CD8-positive, alpha-beta memory T cell (primary cell): Measurements from ENCODE around the gene ASPG. TPM values are rescaled to one million over a fixed set of nuclear protein-coding genes. Genes with fewer than 3 reads are reported as not detected.

Experiments used
- CTCF ChIA-PET: fragments of 350-600 bp; sonication (Branson Sonifier 250); formaldehyde crosslinking; loops from one replicate; lab custom pipeline; 2021; ENCODE audit warnings: antibody characterized with exemption; lab: Charles Lee
- POLR2A ChIA-PET: fragments of 350-600 bp; sonication (Branson Sonifier 250); formaldehyde crosslinking; loops from one replicate; lab custom pipeline; 2021; ENCODE audit warnings: antibody characterized with exemption; lab: Charles Lee
- DNase-seq, 5 donors: peaks; one replicate each; pipeline versions ENCODE4 v3.0.0 to v3.0.0-alpha.2; 2020 to 2022; ENCODE audit warnings: mixed read lengths in 1 of 5
- H3K27ac ChIP-seq: one replicate; pipeline ENCODE4 v1.7.0; 2013; ENCODE audit warnings: low read depth, mild to moderate bottlenecking, low read length, moderate library complexity
- H3K27me3 ChIP-seq: 2 replicates; pipeline ENCODE4 v1.7.0; 2013; ENCODE audit warnings: low read length, mild to moderate bottlenecking; ENCODE audit not compliant: insufficient read depth, poor library complexity, severe bottlenecking
- H3K36me3 ChIP-seq: 2 replicates; pipeline ENCODE4 v1.7.0; 2013; ENCODE audit warnings: mild to moderate bottlenecking, low read length, moderate library complexity; ENCODE audit not compliant: insufficient read depth
- H3K4me1 ChIP-seq: 2 replicates; pipeline ENCODE4 v1.7.0; 2013; ENCODE audit warnings: mild to moderate bottlenecking, low read length, moderate library complexity; ENCODE audit not compliant: insufficient read depth
- H3K4me3 ChIP-seq: 2 replicates; pipeline ENCODE4 v1.7.0; 2013; ENCODE audit warnings: mild to moderate bottlenecking, low read length
- H3K9me3 ChIP-seq: 2 replicates; pipeline ENCODE4 v1.7.0; 2013; ENCODE audit warnings: mild to moderate bottlenecking, low read length
- H3K27ac Mint-ChIP-seq, 8 donors: one replicate each; pipeline ENCODE4 v1.8.0; 2020 to 2021; ENCODE audit warnings: mixed read lengths in 8 of 8, mild to moderate bottlenecking in 6 of 8, inconsistent platforms in 3 of 8, moderate library complexity in 3 of 8
- H3K27me3 Mint-ChIP-seq, 2 donors: one replicate each; pipeline ENCODE4 v1.8.0; 2020 to 2021; ENCODE audit warnings: mixed read lengths in 2 of 2, mild to moderate bottlenecking in 1 of 2, moderate library complexity in 1 of 2
- H3K36me3 Mint-ChIP-seq, 3 donors: one replicate each; pipeline ENCODE4 v1.8.0; 2020 to 2021; ENCODE audit warnings: mixed read lengths in 3 of 3, inconsistent platforms in 1 of 3, mild to moderate bottlenecking in 1 of 3
- H3K4me1 Mint-ChIP-seq, 3 donors: one replicate each; pipeline ENCODE4 v1.8.0; 2020 to 2021; ENCODE audit warnings: mixed read lengths in 3 of 3, inconsistent platforms in 1 of 3, mild to moderate bottlenecking in 1 of 3
- H3K4me3 Mint-ChIP-seq, 7 donors: one replicate each; pipeline ENCODE4 v1.8.0; 2020 to 2021; ENCODE audit warnings: mixed read lengths in 7 of 7, mild to moderate bottlenecking in 6 of 7, moderate library complexity in 4 of 7, inconsistent platforms in 2 of 7
- H3K9me3 Mint-ChIP-seq, 5 donors: one replicate each; pipeline ENCODE4 v1.8.0; 2020 to 2022; ENCODE audit warnings: mixed read lengths in 5 of 5, mild to moderate bottlenecking in 3 of 5, moderate library complexity in 2 of 5, inconsistent platforms in 1 of 5
- polyA plus RNA-seq: library from polyadenylated mRNA; unstranded; fragments of 300-500 nt; fragmentation: Illumina TruSeq; gene quantifications from one replicate; pipeline ENCODE4 v1.2.3, GENCODE V29; 2021
- total RNA-seq, 2 experiments: library from RNA; stranded (reverse); gene quantifications; one replicate each; pipeline ENCODE4 v1.2.3, GENCODE V29; 2021

The ASPG gene
- total and polyA plus RNA-seq, 3 experiments from 2014 or later = not detected

DNA sequence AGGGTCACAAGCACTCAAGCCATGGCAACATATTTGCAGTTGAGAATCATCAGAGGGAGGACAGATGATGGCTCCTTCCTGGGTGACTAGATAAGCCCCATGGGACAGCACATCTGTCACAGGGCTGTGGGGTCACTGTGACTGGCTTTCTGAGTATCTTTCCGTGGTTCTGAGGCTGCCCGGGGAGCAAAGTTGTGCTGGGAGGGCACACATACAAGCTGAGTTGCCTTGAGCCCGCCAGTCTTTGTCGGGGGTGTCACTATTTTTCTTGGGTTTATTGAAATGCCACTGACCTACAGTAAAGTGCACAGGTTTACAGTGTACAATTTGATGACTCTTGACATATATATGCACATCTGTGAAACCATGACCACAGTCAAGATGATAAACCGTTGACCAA, 35.6 kb downstream of the ASPG start:
- Mint-ChIP-seq H3K9me3 (peaks cover 13 to 17% (median 15%) of the 10 kb centered on the region in 5 donors), H3K36me3 (peaks cover 0 to 5% (median 1%) of the 10 kb centered on the region in 3 donors), H3K27ac (no peak overlapping the region), H3K27me3 (peaks cover 12 to 35% of the 10 kb centered on the region in 2 donors), H3K4me1 (peaks cover 0 to 3% (median 0%) of the 10 kb centered on the region in 3 donors), H3K4me3 (no peak overlapping the region)
- H3K27me3 ChIP-seq = peaks cover 8% of the 10 kb centered on the region
- no peak overlapping the region for H3K27ac ChIP-seq
- H3K4me1 ChIP-seq = no peaks in the 10 kb centered on the region
- no peaks in the 10 kb centered on the region for H3K9me3 ChIP-seq
- H3K36me3 ChIP-seq = no peaks in the 10 kb centered on the region
- POLR2A ChIA-PET = no interaction called here
- H3K4me3 ChIP-seq = no peak overlapping the region
- no peak for DNase-seq
- CTCF ChIA-PET = no interaction called here

DNA sequence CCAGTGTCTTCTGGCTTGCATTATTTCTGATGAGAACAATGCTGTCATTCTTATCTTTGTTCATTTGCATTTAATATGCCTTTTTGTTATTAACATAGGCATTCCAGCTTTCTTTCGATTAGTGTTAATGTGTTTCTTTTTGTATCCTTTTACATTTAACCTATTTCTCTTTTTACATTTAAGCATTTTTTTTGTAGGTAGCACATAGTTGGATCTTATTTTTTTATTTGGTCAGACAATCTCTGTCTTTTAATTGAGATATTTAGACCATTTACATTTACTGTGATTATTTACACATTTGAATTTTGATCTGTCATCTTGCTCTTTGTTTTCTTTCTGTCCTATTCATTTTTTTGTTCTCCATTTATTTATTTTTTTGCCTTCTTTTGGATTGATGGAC, 38.4 kb downstream of the ASPG start:
- Histone ChIP-seq H3K27ac (no peak overlapping the region), H3K36me3 (no peaks in the 10 kb centered on the region), H3K9me3 (no peaks in the 10 kb centered on the region), H3K27me3 (peaks cover under 1% of the 10 kb centered on the region), H3K4me3 (no peak overlapping the region), H3K4me1 (no peaks in the 10 kb centered on the region)
- Mint-ChIP-seq H3K9me3 (peaks cover 21 to 26% (median 25%) of the 10 kb centered on the region in 5 donors), H3K27ac (no peak overlapping the region), H3K36me3 (peaks cover 0 to 5% (median 1%) of the 10 kb centered on the region in 3 donors), H3K4me3 (no peak overlapping the region), H3K27me3 (peaks cover 14 to 44% of the 10 kb centered on the region in 2 donors), H3K4me1 (no peaks in the 10 kb centered on the region)
- ChIA-PET POLR2A (no interaction called here), CTCF (no interaction called here)
- no peak for DNase-seq

- Histone ChIP-seq H3K36me3 (no peaks in the 10 kb centered on the region), H3K27ac (no peak overlapping the region), H3K4me3 (no peak overlapping the region), H3K9me3 (no peaks in the 10 kb centered on the region), H3K27me3 (no peaks in the 10 kb centered on the region), H3K4me1 (no peaks in the 10 kb centered on the region)
- H3K4me1 Mint-ChIP-seq = no peaks in the 10 kb centered on the region
- no peak for DNase-seq
- no peak overlapping the region for H3K4me3 Mint-ChIP-seq
- peaks cover 25 to 36% (median 32%) of the 10 kb centered on the region in 5 donors for H3K9me3 Mint-ChIP-seq
- peaks cover 0 to 5% (median 1%) of the 10 kb centered on the region in 3 donors for H3K36me3 Mint-ChIP-seq
- CTCF ChIA-PET = no interaction called here
- peaks cover 17 to 45% of the 10 kb centered on the region in 2 donors for H3K27me3 Mint-ChIP-seq
- POLR2A ChIA-PET = no interaction called here
- H3K27ac Mint-ChIP-seq = no peak overlapping the region
Observed at GRCh38 chr14:104125011-104125410, 39.5 kb downstream of the ASPG start.

- Mint-ChIP-seq H3K27me3 (peaks cover 12 to 47% of the 10 kb centered on the region in 2 donors), H3K4me1 (no peaks in the 10 kb centered on the region), H3K4me3 (no peak overlapping the region), H3K27ac (no peak overlapping the region), H3K36me3 (peaks cover 0 to 5% (median 1%) of the 10 kb centered on the region in 3 donors), H3K9me3 (peaks cover 31 to 39% (median 35%) of the 10 kb centered on the region in 5 donors)
- ChIA-PET POLR2A (no interaction called here), CTCF (no interaction called here)
- Histone ChIP-seq H3K27me3 (no peaks in the 10 kb centered on the region), H3K27ac (no peak overlapping the region), H3K4me1 (no peaks in the 10 kb centered on the region), H3K9me3 (no peaks in the 10 kb centered on the region), H3K4me3 (no peak overlapping the region), H3K36me3 (no peaks in the 10 kb centered on the region)
- DNase-seq = no peak
Observed at GRCh38 chr14:104126753-104127152, 41.3 kb downstream of the ASPG start.

GRCh38 chr14:104128981-104129380, 43.5 kb downstream of the ASPG start:
- Mint-ChIP-seq H3K27me3 (peaks cover 20 to 58% of the 10 kb centered on the region in 2 donors), H3K4me3 (no peak overlapping the region), H3K4me1 (no peaks in the 10 kb centered on the region), H3K27ac (no peak overlapping the region), H3K9me3 (peaks cover 26 to 36% (median 32%) of the 10 kb centered on the region in 5 donors), H3K36me3 (peaks cover 0 to 5% (median 0%) of the 10 kb centered on the region in 3 donors)
- ChIA-PET POLR2A (no interaction called here), CTCF (interaction anchor here (1.4 kb wide), 1 partner anchor 435 kb away, joined by 4 read pairs; no protein-coding TSS in a partner anchor)
- no peak overlapping the region for H3K27ac ChIP-seq
- H3K27me3 ChIP-seq = no peaks in the 10 kb centered on the region
- H3K9me3 ChIP-seq = no peaks in the 10 kb centered on the region
- no peak for DNase-seq
- no peaks in the 10 kb centered on the region for H3K4me1 ChIP-seq
- H3K4me3 ChIP-seq = no peak overlapping the region
- no peaks in the 10 kb centered on the region for H3K36me3 ChIP-seq

- no peak overlapping the region for H3K27ac Mint-ChIP-seq
- POLR2A ChIA-PET = no interaction called here
- H3K9me3 Mint-ChIP-seq = peaks cover 24 to 34% (median 31%) of the 10 kb centered on the region in 5 donors
- Histone ChIP-seq H3K4me1 (no peaks in the 10 kb centered on the region), H3K27ac (no peak overlapping the region), H3K36me3 (no peaks in the 10 kb centered on the region), H3K4me3 (no peak overlapping the region), H3K9me3 (no peaks in the 10 kb centered on the region), H3K27me3 (no peaks in the 10 kb centered on the region)
- peaks cover 0 to 5% (median 0%) of the 10 kb centered on the region in 3 donors for H3K36me3 Mint-ChIP-seq
- peaks cover 22 to 59% of the 10 kb centered on the region in 2 donors for H3K27me3 Mint-ChIP-seq
- H3K4me3 Mint-ChIP-seq = no peak overlapping the region
- DNase-seq = no peak
- CTCF ChIA-PET = no interaction called here
- no peaks in the 10 kb centered on the region for H3K4me1 Mint-ChIP-seq
Observed at GRCh38 chr14:104129556-104129955, 44.1 kb downstream of the ASPG start.

DNA sequence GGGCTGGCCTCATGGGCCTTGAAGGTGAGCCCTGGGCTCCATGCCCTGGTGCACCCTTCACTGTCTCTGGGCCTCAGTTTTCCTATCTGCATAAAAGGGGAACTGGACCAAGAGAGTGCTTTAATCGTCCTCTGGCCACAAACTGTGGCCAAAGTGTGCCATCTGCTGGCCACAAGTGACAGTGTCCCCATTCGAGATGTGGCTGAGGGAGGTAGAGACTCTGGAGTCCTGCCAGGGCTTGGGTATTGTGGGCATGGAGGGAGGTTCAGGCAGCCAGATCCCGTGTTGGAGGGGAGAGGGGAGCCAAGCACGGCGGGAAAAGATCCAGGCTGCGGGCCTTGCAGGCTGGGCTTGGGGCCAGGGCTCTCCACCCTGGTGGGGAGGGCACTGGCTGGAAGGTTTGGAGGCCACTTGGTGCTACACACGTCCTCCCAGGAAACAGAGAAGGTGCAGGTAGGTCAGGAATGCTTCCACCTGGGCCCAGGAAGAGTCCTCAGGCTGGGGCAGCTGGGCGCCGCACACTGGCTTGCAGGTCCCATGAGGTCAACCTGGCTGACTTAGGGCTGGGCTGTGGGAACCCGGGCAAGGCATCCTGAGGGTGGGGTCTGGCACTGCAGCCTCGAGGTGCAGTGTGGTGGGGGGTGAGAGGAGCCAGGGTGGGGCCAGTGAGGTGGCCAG, 45.6 kb downstream of the ASPG start:
- H3K27ac ChIP-seq = no peak overlapping the region
- Mint-ChIP-seq H3K36me3 (no peaks in the 10 kb centered on the region), H3K27ac (no peak overlapping the region), H3K27me3 (peaks cover 22 to 65% of the 10 kb centered on the region in 2 donors), H3K4me3 (no peak overlapping the region), H3K4me1 (no peaks in the 10 kb centered on the region), H3K9me3 (peaks cover 14 to 24% (median 22%) of the 10 kb centered on the region in 5 donors)
- no peaks in the 10 kb centered on the region for H3K4me1 ChIP-seq
- ChIA-PET POLR2A (no interaction called here), CTCF (no interaction called here)
- no peak overlapping the region for H3K4me3 ChIP-seq
- no peaks in the 10 kb centered on the region for H3K36me3 ChIP-seq
- no peaks in the 10 kb centered on the region for H3K27me3 ChIP-seq
- no peaks in the 10 kb centered on the region for H3K9me3 ChIP-seq
- peak in 1 of 5 donors; percentile 39 for DNase-seq

DNA sequence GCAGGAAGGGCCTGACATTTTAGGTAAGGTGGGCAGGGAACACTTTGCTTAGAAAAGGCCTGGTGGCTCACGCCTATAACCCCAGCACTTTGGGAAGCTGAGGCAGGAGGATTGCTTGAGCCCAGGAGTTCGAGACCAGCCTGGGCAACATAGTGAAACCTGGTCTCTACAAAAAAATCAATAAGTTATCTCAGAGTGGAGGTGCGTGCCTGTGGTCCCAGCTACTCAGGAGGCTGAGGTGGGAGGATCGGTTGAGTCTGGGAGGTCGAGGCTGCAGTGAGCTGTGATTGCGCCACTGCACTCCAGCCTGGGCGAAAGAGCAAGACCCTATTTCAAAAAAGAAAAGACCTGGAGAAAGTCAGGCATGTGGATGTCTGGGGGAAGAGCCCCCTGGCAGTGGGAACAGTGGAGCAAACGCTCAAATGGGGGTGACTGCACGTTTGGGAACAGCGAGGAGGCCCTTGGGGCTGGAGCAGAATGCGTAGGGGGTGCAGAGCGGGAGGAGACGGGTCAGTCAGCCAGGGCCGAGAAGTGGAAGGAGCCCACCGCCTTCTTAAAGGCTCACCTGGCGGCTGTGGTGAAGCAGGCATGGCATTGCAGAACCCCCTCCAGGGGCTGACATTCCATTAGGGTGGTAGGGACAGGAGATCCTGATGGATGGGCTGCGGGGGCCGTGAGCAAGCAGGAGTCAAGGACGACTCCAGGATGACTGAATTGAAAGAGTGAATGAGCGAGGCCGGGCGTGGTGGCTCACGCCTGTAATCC, 46.6 kb downstream of the ASPG start:
- Histone ChIP-seq H3K27ac (no peak overlapping the region), H3K9me3 (no peaks in the 10 kb centered on the region), H3K36me3 (no peaks in the 10 kb centered on the region), H3K27me3 (no peaks in the 10 kb centered on the region), H3K4me1 (peaks cover 2% of the 10 kb centered on the region), H3K4me3 (no peak overlapping the region)
- no peak overlapping the region for H3K27ac Mint-ChIP-seq
- peak in 1 of 5 donors; percentile 22 for DNase-seq
- CTCF ChIA-PET = no interaction called here
- no peak overlapping the region for H3K4me3 Mint-ChIP-seq
- H3K9me3 Mint-ChIP-seq = peaks cover 9 to 17% (median 14%) of the 10 kb centered on the region in 5 donors
- H3K36me3 Mint-ChIP-seq = no peaks in the 10 kb centered on the region
- H3K27me3 Mint-ChIP-seq = peaks cover 21 to 62% of the 10 kb centered on the region in 2 donors
- H3K4me1 Mint-ChIP-seq = peaks cover 0 to 4% (median 4%) of the 10 kb centered on the region in 3 donors
- POLR2A ChIA-PET = no interaction called here
